OCI-LY7 (cell line): ENCODE results near the gene ZNF181. TPM values are rescaled to one million over a fixed set of nuclear protein-coding genes. Genes with fewer than 3 reads are reported as not detected.

Experiments used
- BruUV-seq: library from RNA; stranded (reverse); fragments of 400-500 nt; replicated peaks from 2 replicates; lab custom pipeline; 2021; lab: Mats Ljungman, UMichigan
- CTCF ChIA-PET: fragments of 300-600 bp; sonication (Branson Sonifier 250); formaldehyde crosslinking; loops from one replicate; lab custom pipeline; 2022; ENCODE audit warnings: antibody characterized with exemption; ENCODE audit not compliant: unreplicated experiment; lab: Charles Lee
- POLR2A ChIA-PET: fragments of 300-600 bp; sonication (Branson Sonifier 250); formaldehyde crosslinking; loops from one replicate; lab custom pipeline; 2022; ENCODE audit warnings: antibody characterized with exemption; lab: Charles Lee
- DNase-seq: peaks from one replicate; pipeline ENCODE4 v3.0.0-alpha.2; 2015; ENCODE audit warnings: low spot score
- H2AFZ ChIP-seq: fragments of 200-600 bp; sonication (generic), shearing (Covaris generic); 2 replicates; pipeline ENCODE4 v1.6.1; 2014; ENCODE audit warnings: mild to moderate bottlenecking, antibody characterized with exemption, low read length, moderate library complexity
- H3K27ac ChIP-seq: fragments of 200-600 bp; sonication (generic); 2 replicates; pipeline ENCODE4 v1.5.1; 2014; ENCODE audit warnings: mixed run types, low read depth, mild to moderate bottlenecking, moderate library complexity, low read length, inconsistent platforms; ENCODE audit not compliant: poor library complexity, severe bottlenecking
- H3K36me3 ChIP-seq: fragments of 200-600 bp; sonication (generic); 2 replicates; pipeline ENCODE4 v1.6.1; 2014; ENCODE audit warnings: mild to moderate bottlenecking, antibody characterized with exemption, low read length, moderate library complexity, mixed read lengths; ENCODE audit not compliant: insufficient read depth
- H3K4me1 ChIP-seq: fragments of 200-600 bp; sonication (generic); 2 replicates; pipeline ENCODE4 v1.5.1; 2014; ENCODE audit warnings: mild to moderate bottlenecking, low read length; ENCODE audit not compliant: insufficient read depth, poor library complexity, severe bottlenecking
- H3K4me2 ChIP-seq: fragments of 200-600 bp; sonication (generic); 2 replicates; pipeline ENCODE4 v1.6.1; 2014; ENCODE audit warnings: mild to moderate bottlenecking, low read length
- H3K4me3 ChIP-seq: fragments of 200-600 bp; sonication (generic); 2 replicates; pipeline ENCODE4 v1.5.1; 2014; ENCODE audit warnings: mild to moderate bottlenecking, low read depth, low read length; ENCODE audit not compliant: poor library complexity, severe bottlenecking
- H3K79me2 ChIP-seq: fragments of 200-600 bp; sonication (generic); 2 replicates; pipeline ENCODE4 v1.6.1; 2016; ENCODE audit warnings: low read depth, mild to moderate bottlenecking, low read length, moderate library complexity, mixed read lengths; ENCODE audit not compliant: insufficient read depth
- H3K9me2 ChIP-seq: fragments of 200-600 bp; sonication (generic); 2 replicates; pipeline ENCODE4 v1.6.1; 2016; ENCODE audit warnings: mild to moderate bottlenecking, low read length, mixed read lengths; ENCODE audit not compliant: insufficient read depth
- H3K9me3 ChIP-seq: fragments of 200-600 bp; sonication (generic); 2 replicates; pipeline ENCODE4 v1.6.1; 2014; ENCODE audit warnings: mild to moderate bottlenecking, mixed run types, low read length, mixed read lengths
- H4K20me1 ChIP-seq: fragments of 200-600 bp; sonication (generic); 2 replicates; pipeline ENCODE4 v1.6.1; 2014; ENCODE audit warnings: mild to moderate bottlenecking, antibody characterized with exemption, low read length, moderate library complexity, mixed read lengths; ENCODE audit not compliant: insufficient read depth
- CTCF ChIP-seq: fragments of 200-600 bp; sonication (generic); conservative IDR thresholded peaks from 2 replicates; pipeline ENCODE4 v1.5.1; 2014; ENCODE audit warnings: mild to moderate bottlenecking, antibody characterized with exemption, low read length, moderate library complexity, mixed read lengths
- EZH2phosphoT487 ChIP-seq: fragments of 200-600 bp; sonication (generic); IDR thresholded peaks from 2 replicates; pipeline ENCODE4 v1.6.1; 2018; ENCODE audit warnings: low read depth, borderline replicate concordance, mild to moderate bottlenecking, mixed run types, antibody characterized with exemption, low read length, moderate library complexity, mixed read lengths
- intact Hi-C: fragments of 100-400 bp; cut with micrococcal nuclease; formaldehyde crosslinking; loops from one replicate; pipeline ENCODE4 v1.10.0; 2022; ENCODE audit not compliant: unreplicated experiment
- total RNA-seq, 2 experiments: library from RNA; depleted of rRNA in 1 of 2; stranded (reverse); fragments of >200 nt in 1 of 2; shearing (Covaris generic) in 1 of 2; gene quantifications; 2 replicates each; pipeline ENCODE4 v1.2.3, GENCODE V29; 2014 to 2022

ZNF181 gene
- total RNA-seq, 2 experiments from 2014 or later = 8.3 to 18.8 TPM

- BruUV-seq = no TSS peak
- TF ChIP-seq CTCF (peak; percentile 87), EZH2phosphoT487 (no peak)
- Histone ChIP-seq H3K27ac (no peak overlapping the region), H4K20me1 (no peaks in the 10 kb centered on the region), H3K4me3 (no peak overlapping the region), H3K4me2 (no peak overlapping the region), H3K79me2 (no peaks in the 10 kb centered on the region), H3K9me2 (no peaks in the 10 kb centered on the region), H3K9me3 (peaks cover 27% of the 10 kb centered on the region; the same call in 1 of the 2 replicates), H3K4me1 (no peaks in the 10 kb centered on the region), H2AFZ (no peak overlapping the region), H3K36me3 (no peaks in the 10 kb centered on the region)
- CTCF ChIA-PET = no interaction called here
- POLR2A ChIA-PET = no interaction called here
- peak; percentile 82 for DNase-seq
- intact Hi-C loops = loop anchor here (1.0 to 5.0 kb wide), 3 partner anchors 73 to 211 kb away; no protein-coding TSS in a partner anchor
Measured at GRCh38 chr19:34712395-34713261, 21.4 kb upstream of the ZNF181 start.

- H3K4me1 ChIP-seq = no peaks in the 10 kb centered on the region
- H3K27ac ChIP-seq = no peak overlapping the region
- peaks cover 27% of the 10 kb centered on the region; the same call in 1 of the 2 replicates for H3K9me3 ChIP-seq
- no peak overlapping the region for H3K4me3 ChIP-seq
- H4K20me1 ChIP-seq = no peaks in the 10 kb centered on the region
- DNase-seq = peak; percentile 37
- ChIA-PET POLR2A (interaction anchor here (0.5 kb wide), 1 partner anchor 1800 kb away, joined by 4 read pairs; no protein-coding TSS in a partner anchor), CTCF (no interaction called here)
- TF ChIP-seq EZH2phosphoT487 (no peak), CTCF (no peak)
- H3K4me2 ChIP-seq = no peak overlapping the region
- no peaks in the 10 kb centered on the region for H3K36me3 ChIP-seq
- intact Hi-C loops = loop anchor here (5.0 kb wide), 1 partner anchor 156 kb away; no protein-coding TSS in a partner anchor
- H3K9me2 ChIP-seq = no peaks in the 10 kb centered on the region
- no TSS peak for BruUV-seq
- no peak overlapping the region for H2AFZ ChIP-seq
- H3K79me2 ChIP-seq = no peaks in the 10 kb centered on the region
Measured at GRCh38 chr19:34713262-34713637, 20.8 kb upstream of the ZNF181 start.

GRCh38 chr19:34715357-34715756 lies 18.7 kb upstream of the ZNF181 start:
- Histone ChIP-seq H3K4me2 (no peak overlapping the region), H3K79me2 (no peaks in the 10 kb centered on the region), H3K4me3 (no peak overlapping the region), H3K9me3 (peaks cover 27% of the 10 kb centered on the region; the same call in 1 of the 2 replicates), H3K36me3 (no peaks in the 10 kb centered on the region), H3K27ac (no peak overlapping the region), H2AFZ (no peak overlapping the region), H3K9me2 (no peaks in the 10 kb centered on the region), H4K20me1 (no peaks in the 10 kb centered on the region), H3K4me1 (no peaks in the 10 kb centered on the region)
- no TSS peak for BruUV-seq
- ChIA-PET POLR2A (interaction anchor here (0.8 kb wide), 1 partner anchor 171 kb away, joined by 3 read pairs; no protein-coding TSS in a partner anchor), CTCF (no interaction called here)
- DNase-seq = no peak
- intact Hi-C loops = no loop called here
- TF ChIP-seq EZH2phosphoT487 = no peak
- no peak for TF ChIP-seq CTCF
